Liver (tissue), 9 donors: ENCODE results near the gene VARS1. TPM values are rescaled to one million over a fixed set of nuclear protein-coding genes. Genes with fewer than 3 reads are reported as not detected.
A peak's percentile ranks its signal among the peaks of the same experiment; 100 is the strongest.
"Not testable (repeated sequence)": the region's sequence is repeated elsewhere in the genome, so short reads cannot be mapped to it uniquely, and the experiment has no call there.

Experiments
- DNase-seq: peaks from one replicate; pipeline ENCODE4 v3.0.0-alpha.2; 2017; ENCODE audit warnings: low spot score
- H3K27ac ChIP-seq, 2 donors: one replicate each; pipeline ENCODE4 v1.7.0; 2013; ENCODE audit warnings: inconsistent platforms in 2 of 2, low read length in 2 of 2, control low read depth in 1 of 2, low read depth in 1 of 2, mild to moderate bottlenecking in 1 of 2
- H3K27me3 ChIP-seq, 4 donors: one replicate each; pipeline versions ENCODE4 v1.6.1 to v1.7.0; 2013; ENCODE audit warnings: low read length in 3 of 4, inconsistent platforms in 1 of 4, mild to moderate bottlenecking in 1 of 4, moderate library complexity in 1 of 4; ENCODE audit not compliant: control insufficient read depth in 4 of 4, insufficient read depth in 4 of 4
- H3K36me3 ChIP-seq, 4 donors: one replicate each; pipeline versions ENCODE4 v1.6.1 to v1.7.0; 2013; ENCODE audit warnings: low read length in 3 of 4, mild to moderate bottlenecking in 3 of 4, low read depth in 1 of 4, moderate library complexity in 1 of 4; ENCODE audit not compliant: control insufficient read depth in 4 of 4, insufficient read depth in 3 of 4
- H3K4me1 ChIP-seq, 4 donors: one replicate each; pipeline versions ENCODE4 v1.6.1 to v1.7.0; 2013; ENCODE audit warnings: low read length in 3 of 4, mild to moderate bottlenecking in 3 of 4, moderate library complexity in 1 of 4; ENCODE audit not compliant: control insufficient read depth in 4 of 4, insufficient read depth in 4 of 4
- H3K4me3 ChIP-seq, 3 donors: one replicate each; pipeline versions ENCODE4 v1.6.1 to v1.7.0; 2013; ENCODE audit warnings: low read length in 3 of 3, control low read depth in 1 of 3, low read depth in 1 of 3, mild to moderate bottlenecking in 1 of 3
- H3K9ac ChIP-seq, 2 donors: one replicate each; pipeline ENCODE4 v1.7.0; 2013; ENCODE audit warnings: low read length in 2 of 2, mild to moderate bottlenecking in 2 of 2, moderate library complexity in 2 of 2, control low read depth in 1 of 2, low read depth in 1 of 2
- H3K9me3 ChIP-seq, 4 donors: one replicate each; pipeline versions ENCODE4 v1.6.1 to v1.7.0; 2013; ENCODE audit warnings: low read length in 3 of 4; ENCODE audit not compliant: control insufficient read depth in 4 of 4
- FOXA2 ChIP-seq: IDR thresholded peaks from 2 replicates; pipeline ENCODE4 v1.6.1; 2016; ENCODE audit warnings: antibody characterized with exemption
- GABPA ChIP-seq, 2 donors: IDR thresholded peaks in 1 of 2; conservative IDR thresholded peaks in 1 of 2; 2 replicates each; pipeline ENCODE4 v1.6.1; 2016; ENCODE audit warnings: antibody characterized with exemption in 2 of 2, mild to moderate bottlenecking in 1 of 2, moderate library complexity in 1 of 2
- HNF4A ChIP-seq, 2 donors: conservative IDR thresholded peaks; 2 replicates each; pipeline ENCODE4 v1.6.1; 2016; ENCODE audit warnings: antibody characterized with exemption in 2 of 2, mild to moderate bottlenecking in 2 of 2
- HNF4G ChIP-seq: IDR thresholded peaks from 2 replicates; pipeline ENCODE4 v1.6.1; 2016; ENCODE audit warnings: antibody characterized with exemption
- JUND ChIP-seq, 2 donors: IDR thresholded peaks; 2 replicates each; pipeline ENCODE4 v1.6.1; 2016; ENCODE audit warnings: antibody characterized with exemption in 2 of 2
- RAD21 ChIP-seq, 2 donors: IDR thresholded peaks; 2 replicates each; pipeline ENCODE4 v1.6.1; 2016; ENCODE audit warnings: antibody characterized with exemption in 2 of 2, mild to moderate bottlenecking in 2 of 2
- TAF1 ChIP-seq: conservative IDR thresholded peaks from 2 replicates; pipeline ENCODE4 v1.6.1; 2016; ENCODE audit warnings: antibody characterized with exemption, mild to moderate bottlenecking
- WGBS: extraction: QIAGEN DNeasy Blood & Tissue Kit; methylation state at CpG from one replicate; pipeline ENCODE4 v1.1.7; 2013; 5-methylcytosine and 5-hydroxymethylcytosine counted together
- polyA plus RNA-seq, 2 donors: library from polyadenylated mRNA; stranded (reverse) in 1 of 2; unstranded in 1 of 2; fragments of 200-250 nt in 1 of 2; fragments of >200 nt in 1 of 2; fragmentation: Nextera tagmentation in 1 of 2; extraction: Ambion mirVana in 1 of 2; gene quantifications; one replicate each; pipeline versions ENCODE4 v1.2.1 to v1.2.3, GENCODE V29; 2013 to 2015
- total RNA-seq, 2 donors: library from RNA; depleted of rRNA; stranded (reverse); fragments of >200 nt; gene quantifications; one replicate each; pipeline ENCODE4 v1.2.3, GENCODE V29; 2014
- TF ChIP-seq, protein P1 (sequence below): IDR thresholded peaks from 2 replicates; pipeline ENCODE4 v1.6.1; 2016; ENCODE audit warnings: antibody characterized with exemption
- TF ChIP-seq, protein P2 (sequence below): IDR thresholded peaks from 2 replicates; pipeline ENCODE4 v1.6.1; 2016; ENCODE audit warnings: antibody characterized with exemption
- TF ChIP-seq, protein P3 (sequence below): IDR thresholded peaks from 2 replicates; pipeline ENCODE4 v1.6.1; 2016; ENCODE audit warnings: antibody characterized with exemption
- TF ChIP-seq, protein P4 (sequence below): IDR thresholded peaks from 2 replicates; pipeline ENCODE4 v1.6.1; 2016; ENCODE audit warnings: antibody characterized with exemption, mild to moderate bottlenecking
- TF ChIP-seq, protein P5 (sequence below): fragments of 150-350 bp; IDR thresholded peaks from 2 replicates; pipeline ENCODE4 v1.5.1; 2017; ENCODE audit warnings: improper control_type of control experiment, low read depth, low read length; ENCODE audit not compliant: missing input control
- donor health status: healthy.
- donor health status: healthy.
- donor health status: healthy.
- donor health status: healthy.
- donor health status: healthy.

The VARS1 gene
- total and polyA plus RNA-seq, 4 donors, result 17.9 to 44.7 (median 32.4) TPM

DNA sequence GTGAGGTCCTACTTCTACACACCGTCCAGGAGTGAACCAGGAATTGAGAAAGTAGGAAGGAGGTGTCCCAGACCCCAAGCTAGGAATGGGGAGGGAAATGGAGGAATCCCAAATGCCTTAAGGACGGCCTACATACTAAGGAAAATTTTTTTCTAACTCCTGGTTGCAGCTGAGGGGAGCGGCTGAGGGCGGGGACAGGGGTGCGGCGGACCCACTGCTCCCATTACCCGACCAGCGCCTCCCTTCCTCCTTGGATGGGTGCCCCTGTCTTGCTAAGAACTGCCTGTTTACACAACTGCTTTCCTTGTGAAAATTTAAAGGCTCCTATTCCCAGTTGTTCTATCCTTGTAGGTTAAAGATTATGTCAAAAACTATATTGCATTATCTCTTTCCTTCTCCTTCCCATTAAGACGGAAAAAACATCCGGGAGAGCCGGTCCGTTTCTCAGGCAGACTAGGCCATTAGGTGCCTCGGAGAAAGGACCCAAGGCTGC is 31.3 kb upstream of the VARS1 start:
- Histone ChIP-seq H3K27me3 (no peaks in the 10 kb centered on the region), H3K36me3 (no peaks in the 10 kb centered on the region), H3K9ac (peak overlapping the region; percentile 76), H3K27ac (peak overlapping the region; percentile 73 to 86), H3K4me1 (peaks cover 0 to 18% (median 6%) of the 10 kb centered on the region in 4 donors), H3K9me3 (no peaks in the 10 kb centered on the region), H3K4me3 (peak overlapping the region in 2 of 3 donors; percentile 5 to 65)
- DNase-seq, result peak; percentile 76
- WGBS, result 38% methylated on average over 13 of the region's 13 CpGs
- TF ChIP-seq RAD21 (IDR thresholded peaks at IDR 0.05) (no peak), FOXA2 (peak; percentile 4), GABPA (IDR thresholded peaks at IDR 0.05 in 1 of 2, conservative IDR thresholded peaks at IDR 0.05 in 1 of 2) (peak in 1 of 2 donors; percentile 5)
- TF ChIP-seq, protein P1, sequence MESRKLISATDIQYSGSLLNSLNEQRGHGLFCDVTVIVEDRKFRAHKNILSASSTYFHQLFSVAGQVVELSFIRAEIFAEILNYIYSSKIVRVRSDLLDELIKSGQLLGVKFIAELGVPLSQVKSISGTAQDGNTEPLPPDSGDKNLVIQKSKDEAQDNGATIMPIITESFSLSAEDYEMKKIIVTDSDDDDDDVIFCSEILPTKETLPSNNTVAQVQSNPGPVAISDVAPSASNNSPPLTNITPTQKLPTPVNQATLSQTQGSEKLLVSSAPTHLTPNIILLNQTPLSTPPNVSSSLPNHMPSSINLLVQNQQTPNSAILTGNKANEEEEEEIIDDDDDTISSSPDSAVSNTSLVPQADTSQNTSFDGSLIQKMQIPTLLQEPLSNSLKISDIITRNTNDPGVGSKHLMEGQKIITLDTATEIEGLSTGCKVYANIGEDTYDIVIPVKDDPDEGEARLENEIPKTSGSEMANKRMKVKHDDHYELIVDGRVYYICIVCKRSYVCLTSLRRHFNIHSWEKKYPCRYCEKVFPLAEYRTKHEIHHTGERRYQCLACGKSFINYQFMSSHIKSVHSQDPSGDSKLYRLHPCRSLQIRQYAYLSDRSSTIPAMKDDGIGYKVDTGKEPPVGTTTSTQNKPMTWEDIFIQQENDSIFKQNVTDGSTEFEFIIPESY, result no peak

DNA sequence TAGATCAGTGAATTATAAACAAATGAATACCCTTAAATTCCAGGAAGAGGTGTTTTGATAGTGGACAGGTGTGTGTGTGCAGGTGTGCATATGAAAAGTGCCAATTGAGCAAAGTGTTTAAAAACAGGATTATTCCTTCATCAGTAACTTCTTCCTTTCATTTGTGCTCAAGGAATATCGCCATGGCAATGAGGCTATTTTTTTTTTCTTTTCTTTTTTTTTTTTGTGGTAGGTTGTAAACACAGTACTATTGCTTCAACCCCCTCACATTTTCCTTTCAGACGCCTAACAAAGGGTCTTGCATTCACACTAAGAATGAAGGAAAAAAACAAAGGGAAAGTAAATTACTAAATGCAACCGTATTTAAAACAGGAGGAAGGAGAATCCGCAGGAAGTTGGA is 30.0 kb upstream of the VARS1 start:
- Histone ChIP-seq H3K9ac (no peak overlapping the region), H3K4me1 (peaks cover 2 to 19% (median 7%) of the 10 kb centered on the region in 4 donors), H3K4me3 (no peak overlapping the region), H3K27me3 (no peaks in the 10 kb centered on the region), H3K9me3 (no peaks in the 10 kb centered on the region), H3K36me3 (no peaks in the 10 kb centered on the region), H3K27ac (no peak overlapping the region)
- no peak for DNase-seq
- 75% methylated on average over 4 of the region's 4 CpGs for WGBS
- TF ChIP-seq, protein P2, sequence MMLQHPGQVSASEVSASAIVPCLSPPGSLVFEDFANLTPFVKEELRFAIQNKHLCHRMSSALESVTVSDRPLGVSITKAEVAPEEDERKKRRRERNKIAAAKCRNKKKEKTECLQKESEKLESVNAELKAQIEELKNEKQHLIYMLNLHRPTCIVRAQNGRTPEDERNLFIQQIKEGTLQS, result no peak
- TF ChIP-seq, protein P3, sequence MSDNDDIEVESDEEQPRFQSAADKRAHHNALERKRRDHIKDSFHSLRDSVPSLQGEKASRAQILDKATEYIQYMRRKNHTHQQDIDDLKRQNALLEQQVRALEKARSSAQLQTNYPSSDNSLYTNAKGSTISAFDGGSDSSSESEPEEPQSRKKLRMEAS, result no peak
- no peak for TF ChIP-seq JUND (IDR thresholded peaks at IDR 0.05)

DNA sequence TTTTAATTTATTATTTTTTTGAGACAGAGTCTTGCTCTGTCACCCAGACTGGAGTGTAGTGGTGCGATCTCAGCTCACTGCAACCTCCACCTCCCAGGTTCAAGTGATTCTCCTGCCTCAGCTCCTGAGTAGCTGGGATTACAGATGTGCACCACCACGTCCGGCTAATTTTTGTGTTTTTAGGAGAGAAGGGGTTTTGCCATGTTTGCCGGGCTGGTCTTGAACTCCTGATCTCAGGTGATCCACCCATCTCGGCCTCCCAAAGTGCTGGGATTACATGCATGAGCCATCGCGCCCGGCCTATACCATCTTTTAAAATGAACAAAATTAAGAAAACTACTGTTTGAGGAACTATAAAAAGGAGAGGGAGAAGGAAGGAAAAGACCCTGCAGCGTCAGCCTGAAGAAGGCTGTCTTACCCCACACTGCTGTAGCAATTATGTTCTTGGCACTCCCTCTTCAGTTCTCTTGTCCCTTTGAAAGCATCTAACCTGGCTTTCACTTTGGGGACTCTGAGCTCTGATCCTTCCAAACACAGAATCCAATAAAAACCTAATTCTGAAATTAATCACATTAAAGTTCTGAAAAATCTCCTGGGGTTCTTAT is 28.1 kb upstream of the VARS1 start:
- H3K9me3 ChIP-seq, H3K36me3 ChIP-seq, H3K4me3 ChIP-seq, H3K9ac ChIP-seq, H3K27me3 ChIP-seq, H3K27ac ChIP-seq, DNase-seq: not testable (repeated sequence)
- peaks cover 7 to 25% (median 14%) of the 10 kb centered on the region in 4 donors for H3K4me1 ChIP-seq
- WGBS, result 92% methylated on average over 9 of the region's 9 CpGs

DNA sequence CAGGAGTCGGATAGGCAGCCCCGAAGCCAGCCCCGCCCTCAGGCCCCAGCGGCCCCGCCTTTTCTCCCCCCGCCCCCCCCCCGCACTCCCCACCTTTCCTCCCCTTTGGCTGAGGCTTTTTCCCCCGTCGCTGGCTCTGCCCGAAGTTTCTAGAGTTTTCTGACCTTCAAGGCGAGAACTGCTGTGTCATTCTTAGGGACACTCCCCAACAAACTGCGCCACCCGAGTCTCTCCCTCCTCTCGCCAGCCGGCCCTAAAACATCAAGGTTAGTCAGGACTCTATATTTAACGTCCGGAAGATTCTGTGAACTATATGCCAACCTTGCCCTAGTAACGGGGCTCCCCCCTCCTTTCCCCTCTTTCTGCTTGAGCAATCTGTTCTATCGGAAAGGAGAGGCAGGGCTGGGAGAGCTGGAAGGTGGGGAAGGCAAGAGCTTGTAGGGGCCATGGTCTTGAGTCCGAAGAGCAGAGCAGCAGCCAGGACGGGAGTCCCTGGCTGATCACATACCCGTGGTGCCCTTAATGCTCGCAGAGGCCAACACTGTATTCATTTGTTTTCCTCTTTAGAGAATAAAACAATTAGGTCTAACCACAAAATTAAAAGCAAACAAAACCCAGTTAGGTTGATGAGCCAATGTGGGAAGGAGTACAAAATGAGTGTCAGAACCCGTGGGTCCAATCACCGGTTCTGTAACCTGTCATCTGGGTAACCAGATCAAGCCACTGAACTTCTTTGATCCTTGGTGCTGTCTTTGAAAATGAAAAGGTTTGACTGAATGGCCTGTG is 26.7 kb upstream of the VARS1 start:
- Histone ChIP-seq H3K9ac (peak overlapping the region; percentile 87 to 100), H3K27me3 (no peaks in the 10 kb centered on the region), H3K9me3 (no peaks in the 10 kb centered on the region), H3K4me3 (peak overlapping the region; percentile 43 to 69 (median 64)), H3K27ac (peak overlapping the region; percentile 98 to 99), H3K36me3 (no peaks in the 10 kb centered on the region), H3K4me1 (peaks cover 9 to 25% (median 17%) of the 10 kb centered on the region in 4 donors)
- DNase-seq, result peak; percentile 87
- WGBS, result under 1% methylated on average over 25 of the region's 25 CpGs
- TF ChIP-seq HNF4G (no peak), HNF4A (conservative IDR thresholded peaks at IDR 0.05) (peak; percentile 21 to 31), JUND (IDR thresholded peaks at IDR 0.05) (no peak), TAF1 (peak; percentile 58)
- TF ChIP-seq, protein P3, result no peak
- TF ChIP-seq, protein P4, sequence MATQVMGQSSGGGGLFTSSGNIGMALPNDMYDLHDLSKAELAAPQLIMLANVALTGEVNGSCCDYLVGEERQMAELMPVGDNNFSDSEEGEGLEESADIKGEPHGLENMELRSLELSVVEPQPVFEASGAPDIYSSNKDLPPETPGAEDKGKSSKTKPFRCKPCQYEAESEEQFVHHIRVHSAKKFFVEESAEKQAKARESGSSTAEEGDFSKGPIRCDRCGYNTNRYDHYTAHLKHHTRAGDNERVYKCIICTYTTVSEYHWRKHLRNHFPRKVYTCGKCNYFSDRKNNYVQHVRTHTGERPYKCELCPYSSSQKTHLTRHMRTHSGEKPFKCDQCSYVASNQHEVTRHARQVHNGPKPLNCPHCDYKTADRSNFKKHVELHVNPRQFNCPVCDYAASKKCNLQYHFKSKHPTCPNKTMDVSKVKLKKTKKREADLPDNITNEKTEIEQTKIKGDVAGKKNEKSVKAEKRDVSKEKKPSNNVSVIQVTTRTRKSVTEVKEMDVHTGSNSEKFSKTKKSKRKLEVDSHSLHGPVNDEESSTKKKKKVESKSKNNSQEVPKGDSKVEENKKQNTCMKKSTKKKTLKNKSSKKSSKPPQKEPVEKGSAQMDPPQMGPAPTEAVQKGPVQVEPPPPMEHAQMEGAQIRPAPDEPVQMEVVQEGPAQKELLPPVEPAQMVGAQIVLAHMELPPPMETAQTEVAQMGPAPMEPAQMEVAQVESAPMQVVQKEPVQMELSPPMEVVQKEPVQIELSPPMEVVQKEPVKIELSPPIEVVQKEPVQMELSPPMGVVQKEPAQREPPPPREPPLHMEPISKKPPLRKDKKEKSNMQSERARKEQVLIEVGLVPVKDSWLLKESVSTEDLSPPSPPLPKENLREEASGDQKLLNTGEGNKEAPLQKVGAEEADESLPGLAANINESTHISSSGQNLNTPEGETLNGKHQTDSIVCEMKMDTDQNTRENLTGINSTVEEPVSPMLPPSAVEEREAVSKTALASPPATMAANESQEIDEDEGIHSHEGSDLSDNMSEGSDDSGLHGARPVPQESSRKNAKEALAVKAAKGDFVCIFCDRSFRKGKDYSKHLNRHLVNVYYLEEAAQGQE, result peak; percentile 44
- TF ChIP-seq, protein P5, sequence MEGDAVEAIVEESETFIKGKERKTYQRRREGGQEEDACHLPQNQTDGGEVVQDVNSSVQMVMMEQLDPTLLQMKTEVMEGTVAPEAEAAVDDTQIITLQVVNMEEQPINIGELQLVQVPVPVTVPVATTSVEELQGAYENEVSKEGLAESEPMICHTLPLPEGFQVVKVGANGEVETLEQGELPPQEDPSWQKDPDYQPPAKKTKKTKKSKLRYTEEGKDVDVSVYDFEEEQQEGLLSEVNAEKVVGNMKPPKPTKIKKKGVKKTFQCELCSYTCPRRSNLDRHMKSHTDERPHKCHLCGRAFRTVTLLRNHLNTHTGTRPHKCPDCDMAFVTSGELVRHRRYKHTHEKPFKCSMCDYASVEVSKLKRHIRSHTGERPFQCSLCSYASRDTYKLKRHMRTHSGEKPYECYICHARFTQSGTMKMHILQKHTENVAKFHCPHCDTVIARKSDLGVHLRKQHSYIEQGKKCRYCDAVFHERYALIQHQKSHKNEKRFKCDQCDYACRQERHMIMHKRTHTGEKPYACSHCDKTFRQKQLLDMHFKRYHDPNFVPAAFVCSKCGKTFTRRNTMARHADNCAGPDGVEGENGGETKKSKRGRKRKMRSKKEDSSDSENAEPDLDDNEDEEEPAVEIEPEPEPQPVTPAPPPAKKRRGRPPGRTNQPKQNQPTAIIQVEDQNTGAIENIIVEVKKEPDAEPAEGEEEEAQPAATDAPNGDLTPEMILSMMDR, result no peak
